ENCODE measurements around the gene CCDC141.
"Not testable (repeated sequence)": the region's sequence is repeated elsewhere in the genome, so short reads cannot be mapped to it uniquely, and the experiment has no call there.

Gene CCDC141

DNA sequence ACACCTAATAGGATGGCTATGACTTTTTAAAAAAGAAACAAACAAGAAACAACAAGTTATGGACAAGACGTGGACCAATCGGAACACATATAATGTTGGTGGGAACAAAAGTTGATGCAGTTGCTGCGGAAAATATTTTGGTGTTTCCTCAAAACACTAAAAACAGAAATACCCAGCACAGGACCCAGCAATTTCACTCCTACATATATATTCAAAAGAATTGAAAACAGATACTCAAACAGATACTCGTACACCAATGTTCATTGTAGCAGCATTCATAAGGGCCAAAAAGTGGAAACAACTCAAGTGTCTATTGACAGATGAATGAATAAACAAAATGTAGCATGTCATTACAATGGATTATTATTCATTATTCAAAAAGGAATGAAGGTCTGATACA, 12.1 kb downstream of the CCDC141 start:
- DNase-seq (ENCODE audit: extremely low read depth in 1 of 2, low read depth in 1 of 2) = no peak

DNA sequence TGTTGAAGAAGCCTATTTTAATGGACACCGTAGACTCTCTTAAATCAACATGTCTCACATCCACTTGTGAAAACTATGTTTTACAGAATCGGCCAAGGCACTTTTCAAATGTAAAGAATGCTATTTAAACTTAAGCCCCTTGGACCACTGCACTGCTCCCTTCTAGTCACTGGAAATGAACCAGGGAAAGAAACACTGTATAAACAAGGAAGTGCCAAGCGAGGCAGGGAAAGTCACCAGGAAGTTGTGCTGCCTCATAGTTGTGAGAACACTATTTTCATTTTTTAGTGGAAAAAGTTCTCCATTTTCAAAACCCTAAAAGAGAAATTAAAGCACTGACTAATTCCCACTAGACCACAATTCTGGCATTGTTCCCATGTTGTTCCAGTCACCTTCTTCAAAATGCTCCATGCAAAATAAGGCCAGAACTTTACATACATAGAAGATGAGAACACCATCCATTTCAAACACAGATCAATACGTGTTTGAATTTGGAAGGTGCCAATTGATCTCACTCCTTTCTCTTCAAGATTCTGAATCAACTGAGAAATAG, 13.5 kb downstream of the CCDC141 start:
- DNase-seq (ENCODE audit: extremely low read depth in 1 of 2, low read depth in 1 of 2) = no peak

GRCh38 chr2:179031731-179032408, 18.1 kb downstream of the CCDC141 start:
- no peak for DNase-seq (ENCODE audit: extremely low read depth in 1 of 2, low read depth in 1 of 2)

DNA sequence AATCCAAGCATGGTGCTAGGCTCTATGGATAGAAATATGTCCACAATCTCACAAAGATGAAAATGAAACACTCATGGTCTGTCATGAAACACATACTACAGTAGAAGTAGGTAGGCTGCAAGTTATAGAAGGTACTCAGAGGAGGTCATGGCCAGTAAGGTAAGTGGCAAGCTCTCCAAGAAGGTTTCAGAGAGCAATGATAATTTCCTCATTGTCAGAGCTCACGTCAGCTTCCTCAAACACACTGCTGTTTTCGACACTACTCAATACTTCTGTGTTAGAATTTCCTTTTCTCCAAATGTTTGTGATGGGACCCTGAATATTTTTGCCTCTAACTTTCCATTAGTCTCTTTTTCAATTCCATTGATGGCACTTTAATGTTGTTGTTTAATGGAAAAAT, 25.5 kb downstream of the CCDC141 start:
- no peak for DNase-seq (ENCODE audit: extremely low read depth in 1 of 2, low read depth in 1 of 2)

DNA sequence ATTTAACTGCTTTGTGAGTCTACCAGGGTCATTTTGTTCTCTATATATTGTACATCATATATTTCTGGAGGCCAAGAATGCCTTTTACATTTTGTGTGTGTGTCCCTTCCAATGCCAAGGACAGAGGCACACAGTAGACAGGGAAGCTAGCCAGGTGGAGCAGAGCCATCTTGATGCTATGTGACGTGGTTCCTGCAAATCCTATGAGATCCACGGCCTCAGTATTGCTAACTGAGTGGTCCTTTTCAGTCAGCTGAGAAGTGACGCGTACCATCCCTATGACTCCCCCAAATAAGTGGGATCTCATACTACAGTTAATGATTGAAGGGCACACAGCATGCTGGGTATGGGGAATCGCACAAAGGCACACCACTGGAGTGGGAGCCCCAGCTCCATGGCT, 27.3 kb downstream of the CCDC141 start:
- DNase-seq (ENCODE audit: extremely low read depth in 1 of 2, low read depth in 1 of 2) = no peak

DNA sequence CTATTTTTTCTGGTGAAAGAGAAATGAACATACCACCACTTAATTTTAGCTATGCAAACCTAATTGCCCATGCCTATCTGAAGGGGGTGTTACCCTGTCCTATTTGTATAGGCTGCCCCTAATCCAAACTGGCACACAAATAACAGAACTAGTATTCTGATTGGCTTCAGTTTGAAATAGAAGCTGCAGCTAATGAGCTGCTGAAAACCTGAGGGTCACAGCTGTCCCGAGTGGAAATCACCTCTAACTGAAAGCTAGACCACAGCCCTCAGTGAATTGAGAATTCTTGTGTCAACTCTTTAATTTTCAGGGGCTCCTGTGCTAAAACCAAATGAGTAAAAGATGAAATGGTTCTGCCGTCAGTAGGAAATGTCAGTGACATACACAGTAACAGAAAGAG, 28.7 kb downstream of the CCDC141 start:
- DNase-seq (ENCODE audit: extremely low read depth in 1 of 2, low read depth in 1 of 2) = no peak

GRCh38 chr2:179020156-179020750, 29.7 kb downstream of the CCDC141 start:
- no peak for DNase-seq (ENCODE audit: extremely low read depth in 1 of 2, low read depth in 1 of 2)

GRCh38 chr2:179019260-179019659, 30.7 kb downstream of the CCDC141 start:
- DNase-seq (ENCODE audit: extremely low read depth in 1 of 2, low read depth in 1 of 2) = no peak

GRCh38 chr2:179017773-179018357, 32.1 kb downstream of the CCDC141 start:
- DNase-seq (ENCODE audit: extremely low read depth in 1 of 2, low read depth in 1 of 2) = no peak

DNA sequence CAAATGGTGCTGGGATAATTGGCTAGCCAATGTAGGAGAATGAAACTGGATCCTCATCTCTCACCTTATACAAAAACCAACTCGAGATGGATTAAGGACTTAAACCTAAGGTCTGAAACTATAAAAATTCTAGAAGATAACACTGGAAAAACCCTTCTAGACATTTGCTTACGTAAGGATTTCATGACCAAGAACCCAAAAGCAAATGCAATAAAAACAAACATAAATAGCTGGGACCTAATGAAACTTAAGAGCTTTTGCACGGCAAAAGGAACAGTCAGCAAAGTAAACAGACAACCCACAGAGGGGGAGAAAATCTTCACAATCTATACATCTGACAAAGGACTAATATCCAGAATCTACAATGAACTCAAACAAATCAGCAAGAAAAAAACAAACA, 35.7 kb downstream of the CCDC141 start:
- DNase-seq (ENCODE audit: extremely low read depth in 1 of 2, low read depth in 1 of 2) = not testable (repeated sequence)

DNA sequence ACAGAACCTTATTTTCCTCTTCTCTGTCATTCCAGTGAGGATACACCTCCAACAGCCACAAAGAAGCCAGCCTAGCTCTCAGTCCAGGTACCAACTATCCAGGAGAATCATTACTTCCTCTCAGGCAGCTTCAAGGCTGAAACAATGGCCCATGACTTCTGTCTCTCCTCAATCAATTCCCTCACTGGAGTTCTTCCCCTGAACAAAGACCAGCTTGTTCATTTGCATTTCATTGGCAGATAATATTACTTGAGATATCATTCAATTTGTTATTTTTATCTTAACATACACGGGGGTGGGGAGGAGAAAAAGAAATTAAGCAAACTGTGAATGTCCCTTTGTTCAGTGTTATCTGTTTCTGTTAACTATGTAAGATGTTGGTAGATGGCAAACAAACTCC, 44.0 kb downstream of the CCDC141 start:
- no peak for DNase-seq (ENCODE audit: extremely low read depth in 1 of 2, low read depth in 1 of 2)

DNA sequence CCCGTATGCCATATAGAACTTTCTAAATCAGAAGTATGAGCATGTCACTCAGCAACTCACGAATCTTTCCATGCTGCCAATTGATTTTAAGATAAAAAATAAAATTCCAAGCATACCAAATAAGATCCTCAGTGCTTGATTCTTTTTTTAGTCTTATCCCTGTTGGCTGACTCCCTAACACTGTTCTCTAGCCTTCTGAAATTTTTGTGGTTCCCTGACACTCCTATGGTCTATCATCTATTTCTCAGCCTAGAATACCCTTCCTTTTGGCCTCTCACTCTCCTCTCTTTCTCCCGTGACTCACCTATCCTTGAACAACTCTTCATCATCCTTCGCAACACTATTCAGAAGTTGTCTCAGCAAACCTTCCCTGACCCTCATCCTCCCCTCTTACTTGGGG, 50.5 kb downstream of the CCDC141 start:
- no peak for DNase-seq (ENCODE audit: extremely low read depth in 1 of 2, low read depth in 1 of 2)

DNA sequence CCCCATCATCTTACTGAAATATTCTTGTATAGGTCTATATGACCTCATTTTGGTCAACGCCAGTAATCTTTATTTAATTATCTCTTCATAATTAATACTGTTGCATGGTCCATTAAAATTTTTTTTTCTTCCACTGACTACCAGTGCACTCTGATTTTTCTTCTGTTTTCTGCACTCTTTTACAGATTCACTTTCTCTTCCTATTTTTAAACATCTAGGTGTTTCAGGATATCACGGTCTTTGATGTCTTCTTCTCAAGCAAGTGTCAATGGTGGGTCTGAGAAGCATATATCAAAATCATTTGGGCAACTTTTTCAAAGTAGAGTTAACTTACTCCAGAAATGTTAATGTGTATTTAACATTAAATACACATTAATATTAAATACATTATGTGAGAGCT, 51.4 kb downstream of the CCDC141 start:
- DNase-seq (ENCODE audit: extremely low read depth in 1 of 2, low read depth in 1 of 2) = no peak

GRCh38 chr2:178997477-178997876, 52.5 kb downstream of the CCDC141 start:
- no peak for DNase-seq (ENCODE audit: extremely low read depth in 1 of 2, low read depth in 1 of 2)

DNA sequence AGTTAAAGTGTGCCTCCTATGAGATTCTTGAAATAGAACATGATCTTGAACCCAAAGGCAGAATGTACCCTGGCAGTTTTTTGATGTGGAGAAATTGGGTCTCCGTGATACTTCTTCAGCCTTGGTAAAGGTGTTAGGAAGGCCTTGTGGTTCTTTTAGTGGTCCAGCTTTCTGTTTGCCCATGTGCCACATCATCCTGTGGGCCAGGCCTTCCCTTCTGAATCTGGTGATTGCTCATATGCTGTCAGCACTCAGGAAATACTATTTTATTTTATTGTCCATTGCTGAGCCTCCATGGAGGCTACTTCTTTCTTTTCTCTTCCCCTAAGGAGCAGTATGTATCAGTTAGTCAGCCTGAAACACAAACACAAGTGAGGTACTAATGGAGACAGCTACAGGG, 52.9 kb downstream of the CCDC141 start:
- no peak for DNase-seq (ENCODE audit: extremely low read depth in 1 of 2, low read depth in 1 of 2)

DNA sequence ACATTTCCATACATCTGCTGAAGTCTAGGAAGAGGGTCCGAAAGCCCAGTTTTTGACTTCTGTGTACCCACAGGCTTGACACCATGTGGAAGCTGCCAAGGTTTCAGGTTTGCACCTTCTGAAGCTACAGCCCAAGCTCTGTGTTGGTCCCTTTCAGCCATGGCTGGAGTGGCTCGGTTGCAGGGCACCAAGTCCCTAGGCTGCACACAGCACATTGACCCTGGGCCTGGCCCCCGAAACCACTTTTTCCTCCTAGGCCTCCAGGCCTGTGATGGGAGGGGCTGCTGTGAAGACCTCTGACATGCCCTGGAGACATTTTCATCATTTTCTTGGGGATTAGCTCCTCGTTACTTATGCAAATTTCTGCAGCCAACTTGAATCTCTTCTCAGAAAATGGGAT, 55.7 kb downstream of the CCDC141 start:
- DNase-seq (ENCODE audit: extremely low read depth in 1 of 2, low read depth in 1 of 2) = no peak

- no peak for DNase-seq (ENCODE audit: extremely low read depth in 1 of 2, low read depth in 1 of 2)
These were observed 56.1 kb downstream of the CCDC141 start for GRCh38 chr2:178993788-178994187.

DNA sequence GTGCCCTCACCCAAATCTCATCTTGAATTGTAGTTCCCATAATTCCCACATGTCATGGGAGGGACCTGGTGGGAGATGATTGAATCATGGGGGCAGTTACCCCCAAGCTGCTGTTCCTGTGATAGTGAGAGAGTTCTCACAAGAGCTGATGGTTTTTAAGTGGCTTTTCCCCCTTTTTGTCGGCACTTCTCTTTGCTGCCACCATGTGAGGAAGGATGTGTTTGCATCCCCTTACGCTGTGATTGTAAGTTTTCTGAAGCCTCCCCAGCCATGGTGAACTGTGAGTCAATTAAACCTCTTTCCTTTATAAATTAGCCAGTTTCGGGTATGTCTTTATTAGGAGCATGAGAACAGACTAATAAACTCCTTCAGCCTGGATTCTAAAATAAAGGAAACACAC, 57.2 kb downstream of the CCDC141 start:
- not testable (repeated sequence) for DNase-seq (ENCODE audit: extremely low read depth in 1 of 2, low read depth in 1 of 2)

GRCh38 chr2:178990533-178991241, 59.2 kb downstream of the CCDC141 start:
- DNase-seq (ENCODE audit: extremely low read depth in 1 of 2, low read depth in 1 of 2) = no peak

DNA sequence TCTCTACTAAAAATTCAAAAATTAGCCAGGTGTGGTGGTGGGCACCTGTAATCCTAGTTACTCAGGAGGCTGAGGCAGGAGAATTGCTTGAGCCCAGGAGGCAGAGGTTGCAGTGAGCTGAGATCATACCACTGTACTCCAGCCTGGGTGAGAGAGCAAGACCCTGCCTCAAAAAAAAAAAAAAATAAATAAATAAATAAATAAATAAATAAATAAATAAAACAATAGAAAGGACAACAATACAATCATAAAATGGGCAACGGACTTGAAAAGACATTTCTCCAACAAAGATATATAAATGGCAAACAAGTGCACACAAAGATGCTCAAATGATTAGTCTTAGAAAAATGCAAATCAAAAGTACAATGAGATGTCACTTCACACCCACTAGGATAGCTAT, 60.5 kb downstream of the CCDC141 start:
- not testable (repeated sequence) for DNase-seq (ENCODE audit: extremely low read depth in 1 of 2, low read depth in 1 of 2)

- DNase-seq (ENCODE audit: extremely low read depth in 1 of 2, low read depth in 1 of 2) = not testable (repeated sequence)
These were observed 67.3 kb downstream of the CCDC141 start for GRCh38 chr2:178982652-178983051.

DNA sequence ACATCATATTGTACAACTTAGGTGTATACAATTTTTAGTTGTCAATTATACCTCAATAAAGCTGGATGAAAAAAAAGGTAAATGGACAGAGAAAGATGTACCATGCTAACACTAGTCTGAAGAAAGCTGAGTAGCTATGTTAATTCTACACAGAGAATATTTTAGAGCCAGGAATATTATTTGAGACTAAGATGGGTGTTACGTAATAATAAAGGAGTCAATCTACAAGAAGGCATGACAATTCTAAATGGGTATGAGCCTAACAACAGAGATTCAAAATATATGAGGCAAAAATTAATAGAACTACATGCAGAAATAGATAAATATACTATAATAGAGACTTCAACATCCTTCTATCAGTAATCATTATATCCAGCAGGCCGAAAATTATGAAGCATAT, 69.1 kb downstream of the CCDC141 start:
- DNase-seq (ENCODE audit: extremely low read depth in 1 of 2, low read depth in 1 of 2) = no peak
